Natural killer cell (primary cell): ENCODE data around the gene LYPD8. TPM values are rescaled to one million over a fixed set of nuclear protein-coding genes. Genes with fewer than 3 reads are reported as not detected.

ENCODE experiments used
- ATAC-seq, 3 donors: fragments of 150-1000 bp in 2 of 3; fragments of 200-7000 bp in 1 of 3; cut with Tn5 transposase; 1 replicate in 1 of 3; 2 replicates in 2 of 3; pipeline ENCODE4 v1.10.0; 2021; ENCODE audit warnings: mild to moderate bottlenecking in 2 of 3, moderate library complexity in 2 of 3
- DNase-seq, 2 donors: peaks; one replicate each; pipeline versions ENCODE4 v3.0.0 to v3.0.0-alpha.2; 2013 to 2021; ENCODE audit warnings: mixed read lengths in 1 of 2
- H3K27ac ChIP-seq: one replicate; pipeline ENCODE4 v1.5.1; 2013; ENCODE audit warnings: mild to moderate bottlenecking, low read length
- H3K27me3 ChIP-seq: one replicate; pipeline ENCODE4 v1.6.1; 2013; ENCODE audit warnings: low read length; ENCODE audit not compliant: control insufficient read depth, insufficient read depth
- H3K36me3 ChIP-seq: one replicate; pipeline ENCODE4 v1.6.1; 2013; ENCODE audit warnings: low read length; ENCODE audit not compliant: control insufficient read depth, insufficient read depth
- H3K4me1 ChIP-seq: one replicate; pipeline ENCODE4 v1.6.1; 2013; ENCODE audit warnings: low read length; ENCODE audit not compliant: control insufficient read depth, insufficient read depth
- H3K4me3 ChIP-seq: one replicate; pipeline ENCODE4 v1.5.1; 2013; ENCODE audit warnings: low read length
- H3K9me3 ChIP-seq: one replicate; pipeline ENCODE4 v1.6.1; 2013; ENCODE audit warnings: low read length; ENCODE audit not compliant: control insufficient read depth, insufficient read depth
- H3K27ac Mint-ChIP-seq, 2 donors: one replicate each; pipeline ENCODE4 v1.8.0; 2022; ENCODE audit warnings: mild to moderate bottlenecking in 2 of 2, mixed read lengths in 2 of 2, moderate library complexity in 1 of 2
- H3K27me3 Mint-ChIP-seq, 2 donors: one replicate each; pipeline ENCODE4 v1.8.0; 2022; ENCODE audit warnings: low read depth in 2 of 2, mixed read lengths in 2 of 2
- H3K36me3 Mint-ChIP-seq: one replicate; pipeline ENCODE4 v1.8.0; 2022; ENCODE audit warnings: mixed read lengths
- H3K4me1 Mint-ChIP-seq, 2 donors: one replicate each; pipeline ENCODE4 v1.8.0; 2022; ENCODE audit warnings: mixed read lengths in 2 of 2
- H3K4me3 Mint-ChIP-seq: one replicate; pipeline ENCODE4 v1.8.0; 2022; ENCODE audit warnings: mild to moderate bottlenecking, moderate library complexity, mixed read lengths
- H3K9me3 Mint-ChIP-seq, 2 donors: one replicate each; pipeline ENCODE4 v1.8.0; 2022; ENCODE audit warnings: mixed read lengths in 2 of 2
- CTCF ChIP-seq: fragments of 200-600 bp; IDR thresholded peaks from one replicate; pipeline ENCODE4 v1.8.0; 2022; ENCODE audit warnings: antibody characterized with exemption
- WGBS: methylation state at CpG from one replicate; pipeline ENCODE4 v1.1.7; 2013; ENCODE audit warnings: missing lambda C conversion rate; ENCODE audit not compliant: insufficient coverage; 5-methylcytosine and 5-hydroxymethylcytosine counted together
- intact Hi-C: fragments of 100-400 bp; cut with micrococcal nuclease; formaldehyde crosslinking; loops from one replicate; pipeline ENCODE4 v1.14.2; 2022
- total RNA-seq, 4 donors: library from RNA; stranded (reverse); fragments of 120-200 nt in 1 of 4; gene quantifications; one replicate each; pipeline versions ENCODE4 v1.2.3 to v1.2.4, GENCODE V29; 2013 to 2022

LYPD8 gene
- total RNA-seq, 3 donors from 2014 or later (not counting 1 experiment from before 2014, with no cell fraction given) = not detected

- Mint-ChIP-seq H3K4me1 (no peaks in the 10 kb centered on the region), H3K9me3 (no peaks in the 10 kb centered on the region), H3K27me3 (peaks cover 0 to 15% of the 10 kb centered on the region in 2 donors), H3K36me3 (no peaks in the 10 kb centered on the region), H3K4me3 (no peak overlapping the region), H3K27ac (no peak overlapping the region)
- Histone ChIP-seq H3K27me3 (no peaks in the 10 kb centered on the region), H3K27ac (no peak overlapping the region), H3K4me3 (no peak overlapping the region), H3K4me1 (no peaks in the 10 kb centered on the region), H3K9me3 (no peaks in the 10 kb centered on the region), H3K36me3 (no peaks in the 10 kb centered on the region)
- 86% methylated on average over 2 of the region's 3 CpGs for WGBS
- ATAC-seq (no peak), DNase-seq (no peak)
- intact Hi-C loops = no loop called here
- no peak for TF ChIP-seq CTCF
Measured at GRCh38 chr1:248788327-248788726, 32.8 kb upstream of the LYPD8 start.

- intact Hi-C loops = no loop called here
- no peaks in the 10 kb centered on the region for H3K27me3 ChIP-seq
- TF ChIP-seq CTCF = no peak
- H3K9me3 Mint-ChIP-seq = no peaks in the 10 kb centered on the region
- DNase-seq (no peak), ATAC-seq (no peak)
- no peaks in the 10 kb centered on the region for H3K36me3 ChIP-seq
- H3K9me3 ChIP-seq = no peaks in the 10 kb centered on the region
- H3K27ac Mint-ChIP-seq = no peak overlapping the region
- no peak overlapping the region for H3K4me3 Mint-ChIP-seq
- no peak overlapping the region for H3K27ac ChIP-seq
- 90% methylated on average over 4 of the region's 4 CpGs for WGBS
- peaks cover 0 to 18% of the 10 kb centered on the region in 2 donors for H3K27me3 Mint-ChIP-seq
- H3K4me1 Mint-ChIP-seq = no peaks in the 10 kb centered on the region
- no peaks in the 10 kb centered on the region for H3K36me3 Mint-ChIP-seq
- no peak overlapping the region for H3K4me3 ChIP-seq
- H3K4me1 ChIP-seq = no peaks in the 10 kb centered on the region
Measured at GRCh38 chr1:248787430-248787829, 31.9 kb upstream of the LYPD8 start.

- H3K4me3 ChIP-seq = no peak overlapping the region
- Mint-ChIP-seq H3K4me1 (no peaks in the 10 kb centered on the region), H3K4me3 (no peak overlapping the region), H3K27me3 (peaks cover 0 to 18% of the 10 kb centered on the region in 2 donors), H3K36me3 (no peaks in the 10 kb centered on the region), H3K9me3 (peaks cover 2 to 3% of the 10 kb centered on the region in 2 donors), H3K27ac (no peak overlapping the region)
- no peak overlapping the region for H3K27ac ChIP-seq
- DNase-seq (no peak), ATAC-seq (no peak)
- 65% methylated on average over 3 of the region's 3 CpGs for whole genome bisulfite sequencing
- H3K36me3 ChIP-seq = no peaks in the 10 kb centered on the region
- intact Hi-C loops = no loop called here
- H3K27me3 ChIP-seq = no peaks in the 10 kb centered on the region
- no peaks in the 10 kb centered on the region for H3K4me1 ChIP-seq
- no peak for TF ChIP-seq CTCF
- no peaks in the 10 kb centered on the region for H3K9me3 ChIP-seq
Measured at GRCh38 chr1:248786156-248786555, 30.6 kb upstream of the LYPD8 start.

GRCh38 chr1:248783367-248783766 is 27.8 kb upstream of the LYPD8 start:
- Mint-ChIP-seq H3K4me1 (no peaks in the 10 kb centered on the region), H3K36me3 (no peaks in the 10 kb centered on the region), H3K4me3 (no peak overlapping the region), H3K27ac (no peak overlapping the region), H3K27me3 (peaks cover 2 to 18% of the 10 kb centered on the region in 2 donors), H3K9me3 (peaks cover 3% of the 10 kb centered on the region in 2 donors)
- intact Hi-C loops = no loop called here
- no peak overlapping the region for H3K4me3 ChIP-seq
- no peaks in the 10 kb centered on the region for H3K9me3 ChIP-seq
- no peaks in the 10 kb centered on the region for H3K4me1 ChIP-seq
- no peak for TF ChIP-seq CTCF
- H3K27me3 ChIP-seq = no peaks in the 10 kb centered on the region
- no peak for DNase-seq
- 70% methylated on average over 3 of the region's 3 CpGs for WGBS
- ATAC-seq = no peak
- no peaks in the 10 kb centered on the region for H3K36me3 ChIP-seq
- H3K27ac ChIP-seq = no peak overlapping the region
